ENCODE measurements around the gene KLHDC8A.

KLHDC8A gene

GRCh38 chr1:205318231-205318991, 38.3 kb downstream of the KLHDC8A start:
- no peak overlapping the region for H3K27ac Mint-ChIP-seq
- no peak for DNase-seq
- H3K9me3 Mint-ChIP-seq, result no peaks in the 10 kb centered on the region
- peak overlapping the region; percentile 64 for H3K4me3 Mint-ChIP-seq
- peaks cover 80% of the 10 kb centered on the region for H3K4me1 Mint-ChIP-seq
- TF ChIP-seq CTCF (IDR thresholded peaks at IDR 0.05), result no peak
- H3K27me3 Mint-ChIP-seq (ENCODE audit: low read depth, poor library complexity), result peaks cover 3% of the 10 kb centered on the region
- no peaks in the 10 kb centered on the region for H3K36me3 Mint-ChIP-seq (ENCODE audit: low read depth)

GRCh38 chr1:205317311-205317917, 39.3 kb downstream of the KLHDC8A start:
- Mint-ChIP-seq H3K27me3 (ENCODE audit: low read depth, poor library complexity) (peaks cover 3% of the 10 kb centered on the region), H3K27ac (no peak overlapping the region), H3K36me3 (ENCODE audit: low read depth) (no peaks in the 10 kb centered on the region), H3K4me3 (no peak overlapping the region), H3K9me3 (no peaks in the 10 kb centered on the region), H3K4me1 (peaks cover 90% of the 10 kb centered on the region)
- DNase-seq, result no peak
- TF ChIP-seq CTCF (IDR thresholded peaks at IDR 0.05), result no peak

GRCh38 chr1:205316161-205316566, 40.6 kb downstream of the KLHDC8A start:
- H3K4me3 Mint-ChIP-seq, result peak overlapping the region; percentile 12
- no peaks in the 10 kb centered on the region for H3K9me3 Mint-ChIP-seq
- peaks cover 87% of the 10 kb centered on the region for H3K4me1 Mint-ChIP-seq
- TF ChIP-seq CTCF (IDR thresholded peaks at IDR 0.05), result no peak
- DNase-seq, result no peak
- no peaks in the 10 kb centered on the region for H3K27me3 Mint-ChIP-seq (ENCODE audit: low read depth, poor library complexity)
- peaks cover 8% of the 10 kb centered on the region for H3K36me3 Mint-ChIP-seq (ENCODE audit: low read depth)
- H3K27ac Mint-ChIP-seq, result no peak overlapping the region

- H3K4me1 Mint-ChIP-seq, result peaks cover 77% of the 10 kb centered on the region
Measured at GRCh38 chr1:205315008-205315618, 41.6 kb downstream of the KLHDC8A start.

GRCh38 chr1:205313563-205314308, 43.0 kb downstream of the KLHDC8A start:
- Mint-ChIP-seq H3K4me1 (peaks cover 63% of the 10 kb centered on the region), H3K9me3 (no peaks in the 10 kb centered on the region), H3K27ac (peak overlapping the region; percentile 99), H3K4me3 (peak overlapping the region; percentile 70), H3K27me3 (ENCODE audit: low read depth, poor library complexity) (no peaks in the 10 kb centered on the region), H3K36me3 (ENCODE audit: low read depth) (peaks cover 30% of the 10 kb centered on the region)
- no peak for TF ChIP-seq CTCF (IDR thresholded peaks at IDR 0.05)
- DNase-seq, result peak; percentile 62

More at GRCh38 chr1:205315008-205315618, 41.6 kb downstream of the KLHDC8A start:
- H3K9me3 Mint-ChIP-seq, result no peaks in the 10 kb centered on the region
- H3K4me3 Mint-ChIP-seq, result no peak overlapping the region
- H3K27me3 Mint-ChIP-seq (ENCODE audit: low read depth, poor library complexity), result no peaks in the 10 kb centered on the region
- H3K36me3 Mint-ChIP-seq (ENCODE audit: low read depth), result peaks cover 18% of the 10 kb centered on the region
- peak overlapping the region; percentile 99 for H3K27ac Mint-ChIP-seq
- no peak for DNase-seq
- TF ChIP-seq CTCF (IDR thresholded peaks at IDR 0.05), result no peak

All from nephron progenitor cell (in vitro differentiated cells).